Loucy (cell line): ENCODE measurements around the gene WDR7.

Source experiments
- H2AFZ ChIP-seq: fragments of 200-600 bp; sonication (generic); 2 replicates; pipeline ENCODE4 v1.6.0; 2016; ENCODE audit warnings: antibody characterized with exemption, mild to moderate bottlenecking, low read length, moderate library complexity
- H3F3A ChIP-seq: fragments of 200-600 bp; 2 replicates; pipeline ENCODE4 v1.6.0; 2016; ENCODE audit warnings: antibody characterized with exemption, low read depth, mild to moderate bottlenecking
- H3K27me3 ChIP-seq: fragments of 200-600 bp; sonication (generic); 2 replicates; pipeline ENCODE4 v1.6.1; 2014; ENCODE audit warnings: low read length, mild to moderate bottlenecking; ENCODE audit not compliant: insufficient read depth, poor library complexity, severe bottlenecking
- H3K36me3 ChIP-seq: fragments of 200-600 bp; sonication (generic); 2 replicates; pipeline ENCODE4 v1.6.1; 2016; ENCODE audit warnings: low read length; ENCODE audit not compliant: insufficient read depth
- H3K4me1 ChIP-seq: fragments of 200-600 bp; sonication (generic); 2 replicates; pipeline ENCODE4 v1.5.1; 2014; ENCODE audit warnings: low read length, mild to moderate bottlenecking; ENCODE audit not compliant: insufficient read depth, poor library complexity, severe bottlenecking
- H3K4me2 ChIP-seq: fragments of 200-600 bp; sonication (generic); 2 replicates; pipeline ENCODE4 v1.6.0; 2014; ENCODE audit warnings: antibody characterized with exemption, low read length, low read depth, mild to moderate bottlenecking; ENCODE audit not compliant: poor library complexity, severe bottlenecking
- H3K4me3 ChIP-seq: fragments of 200-600 bp; sonication (generic); 2 replicates; pipeline ENCODE4 v1.5.1; 2014; ENCODE audit warnings: low read length, mild to moderate bottlenecking, mixed read lengths; ENCODE audit not compliant: poor library complexity, severe bottlenecking
- H3K79me2 ChIP-seq: fragments of 200-600 bp; sonication (generic); 2 replicates; pipeline ENCODE4 v1.6.1; 2014; ENCODE audit warnings: low read length; ENCODE audit not compliant: insufficient read depth
- H3K9ac ChIP-seq: fragments of 200-600 bp; sonication (generic); 2 replicates; pipeline ENCODE4 v1.6.0; 2014; ENCODE audit warnings: mild to moderate bottlenecking, low read depth, low read length, moderate library complexity; ENCODE audit not compliant: poor library complexity, severe bottlenecking
- H3K9me2 ChIP-seq: fragments of 200-600 bp; sonication (generic); replicated peaks from 2 replicates; pipeline ENCODE4 v1.6.1; 2016; ENCODE audit warnings: low read depth, low read length, mixed read lengths
- H3K9me3 ChIP-seq: fragments of 200-600 bp; sonication (generic); 2 replicates; pipeline ENCODE4 v1.6.1; 2014; ENCODE audit warnings: mild to moderate bottlenecking, antibody characterized with exemption, low read length, low read depth; ENCODE audit not compliant: insufficient read depth
- H4K20me1 ChIP-seq: fragments of 200-600 bp; sonication (generic); 2 replicates; pipeline ENCODE4 v1.6.0; 2014; ENCODE audit warnings: antibody characterized with exemption, low read length, mild to moderate bottlenecking; ENCODE audit not compliant: insufficient read depth, poor library complexity, severe bottlenecking
- CTCF ChIP-seq: fragments of 200-600 bp; sonication (generic); conservative IDR thresholded peaks from 2 replicates; pipeline ENCODE4 v1.5.1; 2014; ENCODE audit warnings: mild to moderate bottlenecking, antibody characterized with exemption, low read length
- EZH2phosphoT487 ChIP-seq: fragments of 200-600 bp; IDR thresholded peaks from 2 replicates; pipeline ENCODE4 v1.6.1; 2018; ENCODE audit warnings: antibody characterized with exemption, mild to moderate bottlenecking, moderate library complexity, borderline replicate concordance

WDR7 gene

GRCh38 chr18:56748698-56749268 lies 97.6 kb downstream of the WDR7 start:
- Histone ChIP-seq H3K36me3 (no peaks in the 10 kb centered on the region), H2AFZ (no peak overlapping the region), H3K4me2 (no peak overlapping the region), H3K27me3 (no peaks in the 10 kb centered on the region), H3K79me2 (no peaks in the 10 kb centered on the region), H4K20me1 (no peaks in the 10 kb centered on the region), H3K9ac (no peak overlapping the region), H3F3A (no peaks in the 10 kb centered on the region), H3K4me3 (no peak overlapping the region), H3K9me3 (no peaks in the 10 kb centered on the region), H3K9me2 (no peaks in the 10 kb centered on the region), H3K4me1 (peaks cover 12% of the 10 kb centered on the region)
- TF ChIP-seq CTCF (peak; percentile 67), EZH2phosphoT487 (no peak)

GRCh38 chr18:56756966-56757365 lies 105.8 kb downstream of the WDR7 start:
- no peak overlapping the region for H3K9ac ChIP-seq
- H3K4me1 ChIP-seq = peaks cover 8% of the 10 kb centered on the region
- peaks cover 8% of the 10 kb centered on the region; the same call in 1 of the 2 replicates for H3K36me3 ChIP-seq
- H2AFZ ChIP-seq = no peak overlapping the region
- no peak overlapping the region for H3K4me3 ChIP-seq
- H3F3A ChIP-seq = no peaks in the 10 kb centered on the region
- no peaks in the 10 kb centered on the region for H3K9me3 ChIP-seq
- H3K27me3 ChIP-seq = no peaks in the 10 kb centered on the region
- no peaks in the 10 kb centered on the region for H4K20me1 ChIP-seq
- H3K4me2 ChIP-seq = no peak overlapping the region
- TF ChIP-seq EZH2phosphoT487 (no peak), CTCF (no peak)
- no peaks in the 10 kb centered on the region for H3K9me2 ChIP-seq
- no peaks in the 10 kb centered on the region for H3K79me2 ChIP-seq

GRCh38 chr18:56770097-56770496 lies 118.9 kb downstream of the WDR7 start:
- Histone ChIP-seq H3K27me3 (no peaks in the 10 kb centered on the region), H3K9me3 (no peaks in the 10 kb centered on the region), H3K4me2 (no peak overlapping the region), H4K20me1 (no peaks in the 10 kb centered on the region), H3K4me1 (no peaks in the 10 kb centered on the region), H3K4me3 (no peak overlapping the region), H3K36me3 (0 out of 2 replicates have a peak, but pooled peaks cover 3% of the 10 kb centered on the region), H3F3A (no peaks in the 10 kb centered on the region), H3K9ac (no peak overlapping the region), H3K9me2 (no peaks in the 10 kb centered on the region), H2AFZ (no peak overlapping the region), H3K79me2 (no peaks in the 10 kb centered on the region)
- TF ChIP-seq EZH2phosphoT487 = no peak
- no peak for TF ChIP-seq CTCF
